Brain pericyte (primary cell): ENCODE data around the gene STIM2.

ENCODE experiments used
- DNase-seq: peaks from one replicate; pipeline ENCODE4 v3.0.0-alpha.2; 2012; ENCODE audit warnings: low read depth, low spot score

STIM2 gene

DNA sequence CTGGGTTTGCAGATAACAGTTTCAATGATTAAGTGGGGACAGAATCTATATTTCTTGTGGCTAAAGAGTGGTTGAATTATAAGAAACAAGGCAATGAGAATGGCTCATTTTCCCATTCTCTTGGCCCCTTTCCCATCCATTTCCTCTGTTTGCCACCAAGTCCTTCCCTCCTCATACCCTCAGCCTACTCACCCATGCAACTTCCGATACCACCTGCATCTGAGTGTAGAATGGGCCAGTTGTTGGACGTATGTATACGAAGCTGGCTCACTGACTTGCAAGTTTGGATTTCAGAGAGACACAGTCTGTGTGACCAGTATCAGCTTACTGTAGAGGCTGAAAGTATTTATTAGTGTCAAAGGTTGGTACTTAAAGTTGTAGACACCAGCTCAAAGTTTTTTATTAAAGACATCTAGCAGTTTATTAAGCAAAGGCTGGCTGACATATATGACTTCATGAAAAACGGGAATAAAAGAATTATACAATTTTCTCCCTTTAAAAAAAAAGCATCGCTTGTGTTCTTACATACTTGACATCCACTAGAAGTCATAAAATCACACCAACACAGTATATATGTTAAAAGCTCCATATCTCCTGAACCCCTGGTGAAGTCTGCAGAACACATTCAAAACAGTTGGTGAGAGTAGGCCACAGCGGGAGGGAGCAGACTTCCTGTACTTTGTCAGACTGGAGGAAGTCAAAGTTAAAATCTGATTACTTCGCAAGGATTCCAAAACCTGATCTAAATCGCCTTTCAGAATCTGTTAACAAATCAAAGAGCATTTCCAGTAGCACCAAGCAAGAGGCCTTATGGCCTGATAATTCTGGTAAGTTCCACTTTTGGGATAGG, 22.4 kb upstream of the STIM2 start:
- DNase-seq: no peak

GRCh38 chr4:26839016-26839415, 21.6 kb upstream of the STIM2 start:
- DNase-seq: no peak

DNA sequence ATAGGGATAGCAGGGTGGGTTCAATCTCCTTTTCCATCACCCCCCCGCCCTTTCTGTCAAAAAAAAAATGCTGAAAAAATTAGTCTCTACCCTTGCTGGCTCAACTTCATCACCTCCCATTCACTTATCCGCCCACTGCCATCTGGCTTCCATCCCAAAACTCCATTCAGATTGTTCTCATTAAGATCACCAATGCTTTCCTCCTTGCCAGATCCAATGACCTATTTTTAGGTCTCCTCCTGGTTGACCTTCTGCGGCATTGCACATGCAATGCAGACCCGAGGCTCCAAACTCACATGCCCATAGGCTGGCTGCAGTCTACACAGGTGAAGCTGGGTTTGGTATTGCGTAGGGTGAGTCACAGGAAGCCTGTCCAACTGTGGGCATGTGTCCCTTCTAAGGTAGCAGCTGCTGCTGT, 21.1 kb upstream of the STIM2 start:
- DNase-seq: no peak

DNA sequence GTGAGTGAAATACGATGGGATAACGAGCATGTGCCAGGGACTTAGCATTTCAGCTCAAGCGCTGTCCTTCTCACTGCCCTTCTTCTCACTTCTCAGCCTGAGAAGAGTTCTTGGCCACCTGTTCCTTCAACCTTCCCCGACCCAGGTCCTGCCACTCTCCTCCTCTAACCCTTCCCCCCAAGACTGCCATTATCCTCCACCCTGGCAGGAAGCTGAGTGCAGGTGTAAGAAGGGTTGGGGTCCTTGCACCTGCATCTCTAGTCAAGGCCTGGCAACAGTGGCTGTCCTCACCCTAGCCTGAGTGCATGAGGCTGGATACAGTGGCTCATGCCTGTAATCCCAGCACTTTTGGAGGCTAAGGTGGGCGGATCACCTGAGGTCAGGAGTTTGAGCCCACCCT, 19.9 kb upstream of the STIM2 start:
- no peak for DNase-seq

GRCh38 chr4:26842911-26843310, 17.7 kb upstream of the STIM2 start:
- DNase-seq: no peak

- DNase-seq: no peak
These were observed 10.1 kb upstream of the STIM2 start for GRCh38 chr4:26850528-26850927.

DNA sequence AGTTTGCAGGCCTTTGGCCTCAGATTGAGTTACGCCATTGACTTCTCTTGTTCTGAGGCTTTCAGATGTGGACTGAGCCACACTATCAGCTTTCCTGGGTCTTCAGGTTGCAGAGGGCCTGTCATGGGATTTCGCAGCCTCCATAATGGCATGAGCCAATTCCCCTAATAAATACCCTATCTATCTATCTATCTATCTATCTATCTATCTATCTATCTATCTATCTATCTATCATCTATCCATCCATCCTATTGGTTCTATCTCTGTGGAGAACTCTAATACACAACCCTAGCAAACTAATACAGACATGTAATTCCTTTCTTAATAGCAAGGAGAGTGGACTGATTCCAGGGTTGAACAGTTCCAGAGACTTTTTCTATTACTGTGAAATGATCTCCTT, 9.5 kb upstream of the STIM2 start:
- DNase-seq: no peak

- no peak for DNase-seq
These were observed 5.9 kb upstream of the STIM2 start for GRCh38 chr4:26854701-26855100.

DNA sequence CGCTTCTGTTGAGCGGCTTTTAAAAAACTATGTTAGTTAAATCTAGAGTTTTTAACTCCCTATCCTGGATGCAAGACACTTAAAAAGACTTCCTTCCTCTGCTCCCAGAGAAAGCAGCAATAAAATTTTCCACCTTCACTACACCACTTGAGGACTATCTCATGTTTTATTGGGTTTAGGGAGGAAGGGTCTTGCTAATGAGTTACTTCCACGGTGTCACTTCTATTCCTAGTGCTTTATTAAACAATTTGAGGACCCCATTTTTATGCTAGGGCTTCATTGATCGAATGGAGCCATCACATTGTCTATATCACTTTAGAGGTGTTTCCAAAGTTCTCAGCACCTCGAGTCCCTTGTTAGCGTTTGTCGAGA, 3.7 kb upstream of the STIM2 start:
- DNase-seq: no peak

GRCh38 chr4:26857278-26858034, 3.2 kb upstream of the STIM2 start:
- no peak for DNase-seq

- DNase-seq: no peak
These were observed 2.4 kb upstream of the STIM2 start for GRCh38 chr4:26858035-26858918.

GRCh38 chr4:26858947-26859401, 1.7 kb upstream of the STIM2 start:
- DNase-seq: no peak

DNA sequence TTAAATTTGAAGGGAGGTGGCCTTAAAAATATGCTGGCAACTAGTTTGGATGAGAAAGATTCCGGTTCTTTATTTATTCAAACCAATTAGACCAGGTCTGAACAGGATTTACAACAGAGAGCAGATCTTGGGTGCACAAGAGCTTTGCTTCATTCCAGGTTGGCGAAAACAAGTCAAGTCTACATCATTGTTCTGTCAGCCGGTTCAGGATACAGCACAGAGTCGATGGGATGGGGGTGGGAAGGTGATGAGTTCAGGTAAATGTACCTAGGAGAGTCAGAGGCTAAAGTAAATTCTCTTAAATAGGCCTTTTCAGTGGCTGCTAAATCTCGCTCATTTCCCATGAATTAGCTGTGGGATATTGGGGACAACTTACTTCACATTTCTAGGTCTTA, 882 bp upstream of the STIM2 start:
- no peak for DNase-seq

DNA sequence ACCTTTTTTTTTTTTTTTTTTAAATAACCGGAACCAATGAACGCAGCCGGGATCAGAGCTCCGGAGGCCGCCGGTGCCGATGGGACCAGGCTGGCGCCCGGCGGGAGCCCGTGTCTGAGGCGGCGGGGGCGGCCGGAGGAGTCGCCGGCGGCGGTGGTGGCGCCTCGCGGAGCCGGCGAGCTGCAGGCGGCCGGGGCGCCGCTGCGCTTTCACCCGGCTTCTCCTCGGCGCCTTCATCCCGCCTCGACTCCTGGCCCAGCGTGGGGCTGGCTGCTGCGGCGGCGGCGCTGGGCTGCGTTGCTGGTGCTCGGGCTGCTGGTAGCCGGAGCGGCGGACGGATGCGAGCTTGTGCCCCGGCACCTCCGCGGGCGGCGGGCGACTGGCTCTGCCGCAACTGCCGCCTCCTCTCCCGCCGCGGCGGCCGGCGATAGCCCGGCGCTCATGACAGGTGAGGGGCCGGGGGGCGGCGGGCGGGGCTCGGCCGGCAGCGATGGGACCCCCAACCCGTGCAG, 337 bp downstream of the STIM2 start:
- no peak for DNase-seq

DNA sequence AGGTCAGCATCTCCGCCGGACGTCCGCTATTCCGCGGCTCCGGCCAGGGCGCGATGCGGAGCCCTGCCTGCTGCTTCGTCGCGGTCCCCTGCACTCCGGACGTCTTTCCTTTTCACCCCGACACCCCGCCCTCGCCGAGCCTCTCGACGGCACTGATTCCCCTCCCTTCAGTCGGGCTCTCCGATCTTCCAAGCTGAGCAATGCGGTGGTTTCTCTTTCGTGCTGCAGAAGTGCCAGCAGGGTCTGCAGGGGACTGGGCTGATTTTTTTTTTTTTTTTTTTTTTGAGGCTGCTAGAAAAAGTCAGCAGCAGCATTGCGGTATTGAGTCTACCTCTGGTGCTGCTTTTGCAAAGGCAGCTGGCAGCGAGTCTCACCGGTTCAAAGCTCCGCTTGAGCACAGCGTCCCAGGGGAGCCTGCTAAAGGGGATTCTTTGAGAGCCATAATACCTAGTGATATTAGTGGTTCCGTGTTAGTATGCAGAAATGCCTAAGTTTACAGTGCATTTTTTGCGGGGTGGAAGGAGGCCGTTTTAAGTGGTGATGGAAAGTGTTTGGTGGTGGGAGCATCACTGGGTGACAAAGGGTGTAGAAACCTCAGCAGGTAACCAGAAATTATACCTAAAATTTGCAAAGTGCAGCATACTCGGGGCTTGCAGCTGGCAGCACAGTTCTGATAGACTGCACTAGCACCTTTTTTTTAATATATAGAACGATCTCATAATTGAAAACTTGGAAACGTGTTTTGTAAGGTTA, 969 bp downstream of the STIM2 start:
- DNase-seq: no peak

DNA sequence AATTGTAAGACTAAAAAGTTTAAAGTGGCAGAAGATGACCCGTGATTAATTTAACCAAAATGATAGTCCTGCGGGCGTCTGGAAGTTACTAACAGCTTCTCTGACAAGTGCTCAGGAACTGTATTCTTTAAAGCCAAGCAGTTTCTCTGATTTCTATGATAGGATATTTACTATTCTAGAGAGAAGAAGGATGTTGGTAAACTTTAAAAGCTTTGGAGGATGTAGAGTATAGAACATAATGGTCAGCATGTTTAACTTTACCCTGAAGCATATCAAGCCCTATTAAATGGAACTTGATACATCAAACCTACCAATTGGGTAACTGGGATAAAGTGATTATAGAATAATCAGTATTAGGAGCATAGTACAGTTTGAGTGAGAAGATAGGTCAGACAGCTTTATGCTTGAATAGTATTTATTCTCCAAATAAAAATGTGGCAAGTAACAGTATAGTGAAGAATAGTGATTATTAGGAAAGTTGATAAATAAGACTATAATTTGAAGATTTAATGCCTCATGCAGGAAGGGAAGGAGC, 1.8 kb downstream of the STIM2 start:
- DNase-seq: no peak

DNA sequence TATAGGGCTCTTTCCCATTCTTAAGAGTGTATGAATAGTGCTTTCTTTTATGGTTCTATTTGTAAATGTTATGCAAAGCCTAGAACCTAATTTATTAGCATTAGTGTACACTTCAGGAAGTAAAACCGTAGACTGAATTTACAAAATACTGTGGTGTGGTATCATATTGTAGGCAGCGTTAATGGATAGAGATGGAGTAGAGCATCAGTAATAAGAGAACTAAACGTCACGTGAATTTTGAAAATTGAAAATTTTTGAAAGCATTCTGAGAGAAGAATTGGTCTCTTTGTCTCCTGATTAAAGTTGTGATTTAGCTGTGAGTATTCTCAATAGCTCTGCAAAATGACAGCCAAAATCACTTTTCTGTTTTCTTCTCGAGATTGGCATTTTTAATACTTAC, 2.9 kb downstream of the STIM2 start:
- no peak for DNase-seq

GRCh38 chr4:26864899-26865298, 4.3 kb downstream of the STIM2 start:
- no peak for DNase-seq

DNA sequence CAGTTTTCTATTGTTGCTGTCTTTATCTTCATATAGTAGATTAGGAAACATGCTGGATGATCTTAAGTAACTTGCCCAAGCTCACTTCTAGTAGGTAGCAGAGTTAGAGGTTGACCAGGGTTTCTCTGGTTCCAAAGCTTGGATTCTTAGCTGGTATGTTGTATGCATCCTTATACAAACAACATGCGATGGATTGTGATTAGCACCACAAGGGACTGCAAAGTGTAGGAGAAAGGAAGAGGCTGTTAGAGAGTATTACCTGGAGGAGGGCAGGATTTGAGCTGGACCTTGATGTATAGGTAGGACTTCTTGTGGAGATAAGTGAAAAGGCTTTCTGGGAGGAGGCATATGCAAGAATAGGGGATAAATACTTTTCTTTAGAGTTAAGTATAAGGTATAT, 5.6 kb downstream of the STIM2 start:
- no peak for DNase-seq

GRCh38 chr4:26866781-26867180, 6.1 kb downstream of the STIM2 start:
- no peak for DNase-seq
